Breast epithelium (tissue), 4 donors: ENCODE data around the gene KCNJ3. TPM values are rescaled to one million over a fixed set of nuclear protein-coding genes. Genes with fewer than 3 reads are reported as not detected.
"Not testable (repeated sequence)": the region's sequence is repeated elsewhere in the genome, so short reads cannot be mapped to it uniquely, and the experiment has no call there.

Source experiments
- DNase-seq, 2 donors: peaks; one replicate each; pipeline ENCODE4 v3.0.0-alpha.2; 2019; ENCODE audit warnings: low spot score in 2 of 2
- H3K27ac ChIP-seq, 2 donors: fragments of 200-600 bp; sonication (generic) in 1 of 2; one replicate each; pipeline ENCODE4 v1.5.1; 2016 to 2019; ENCODE audit warnings: mild to moderate bottlenecking in 1 of 2
- H3K27me3 ChIP-seq, 2 donors: fragments of 200-600 bp; sonication (generic) in 1 of 2; one replicate each; pipeline versions ENCODE4 v1.5.1 to v1.6.0; 2017 to 2019; ENCODE audit warnings: control low read depth in 1 of 2, mild to moderate bottlenecking in 1 of 2
- H3K36me3 ChIP-seq: fragments of 200-600 bp; one replicate; pipeline ENCODE4 v1.5.1; 2019
- H3K4me1 ChIP-seq, 2 donors: fragments of 200-600 bp; sonication (generic); one replicate each; pipeline ENCODE4 v1.5.1; 2016 to 2019; ENCODE audit warnings: control low read depth in 1 of 2
- H3K4me3 ChIP-seq, 3 donors: fragments of 200-600 bp; sonication (generic); 1 replicate in 2 of 3; 2 replicates in 1 of 3; pipeline ENCODE4 v1.5.1; 2016 to 2019; ENCODE audit warnings: mild to moderate bottlenecking in 3 of 3, moderate library complexity in 2 of 3
- H3K9me3 ChIP-seq, 2 donors: fragments of 200-600 bp; sonication (generic) in 1 of 2; one replicate each; pipeline ENCODE4 v1.5.1; 2016 to 2019; ENCODE audit warnings: control low read depth in 1 of 2
- POLR2A ChIP-seq: fragments of 450-650 bp; IDR thresholded peaks from one replicate; pipeline ENCODE4 v1.6.1; 2016; ENCODE audit warnings: antibody characterized with exemption, mild to moderate bottlenecking, moderate library complexity
- POLR2AphosphoS5 ChIP-seq, 3 donors: sonication (generic); formaldehyde crosslinking; IDR thresholded peaks; one replicate each; pipeline ENCODE4 v1.6.1; 2017; ENCODE audit warnings: antibody characterized with exemption in 3 of 3
- intact Hi-C: fragments of 100-400 bp; cut with DNase I; formaldehyde crosslinking; loops from one replicate; pipeline ENCODE4 v1.15.1; 2023; ENCODE audit warnings: low total_unique reads
- total RNA-seq, 3 donors: library from RNA; depleted of rRNA; stranded (reverse); fragments of >200 nt; gene quantifications; one replicate each; pipeline ENCODE4 v1.1.0, GENCODE V29; 2016
- TF ChIP-seq, protein P1 (sequence below), 3 donors: fragments of 450-650 bp; IDR thresholded peaks; one replicate each; pipeline ENCODE4 v1.5.1; 2016 to 2017; ENCODE audit warnings: antibody characterized with exemption in 3 of 3, mild to moderate bottlenecking in 3 of 3, moderate library complexity in 3 of 3

KCNJ3 gene
- total RNA-seq, 3 donors from 2014 or later = under 0.01 to 1.6 (median under 0.01) TPM

DNA sequence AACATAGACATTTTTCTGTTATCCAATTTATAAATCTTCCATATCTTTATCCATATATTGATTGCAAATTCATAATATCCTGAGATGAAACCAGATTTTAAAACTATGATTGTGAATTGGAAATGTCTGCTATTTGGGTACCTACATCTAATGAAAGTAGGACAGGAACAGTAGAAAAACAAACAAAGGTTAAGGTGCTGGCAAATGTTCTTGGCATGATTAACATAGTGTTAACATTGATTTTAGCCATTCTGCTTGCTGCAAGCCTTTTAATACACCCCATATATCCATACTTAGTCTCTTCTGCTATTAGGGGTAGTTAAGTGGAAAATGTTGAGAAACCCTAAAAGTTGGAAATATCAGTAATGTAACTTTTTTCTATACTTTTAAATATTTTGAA, 152.0 kb downstream of the KCNJ3 start:
- Histone ChIP-seq H3K36me3 (no peaks in the 10 kb centered on the region), H3K27me3 (no peaks in the 10 kb centered on the region), H3K4me3 (no peak overlapping the region), H3K4me1 (no peaks in the 10 kb centered on the region), H3K9me3 (no peaks in the 10 kb centered on the region), H3K27ac (no peak overlapping the region)
- TF ChIP-seq POLR2AphosphoS5 (IDR thresholded peaks at IDR 0.05) (no peak), POLR2A (no peak)
- TF ChIP-seq, protein P1, sequence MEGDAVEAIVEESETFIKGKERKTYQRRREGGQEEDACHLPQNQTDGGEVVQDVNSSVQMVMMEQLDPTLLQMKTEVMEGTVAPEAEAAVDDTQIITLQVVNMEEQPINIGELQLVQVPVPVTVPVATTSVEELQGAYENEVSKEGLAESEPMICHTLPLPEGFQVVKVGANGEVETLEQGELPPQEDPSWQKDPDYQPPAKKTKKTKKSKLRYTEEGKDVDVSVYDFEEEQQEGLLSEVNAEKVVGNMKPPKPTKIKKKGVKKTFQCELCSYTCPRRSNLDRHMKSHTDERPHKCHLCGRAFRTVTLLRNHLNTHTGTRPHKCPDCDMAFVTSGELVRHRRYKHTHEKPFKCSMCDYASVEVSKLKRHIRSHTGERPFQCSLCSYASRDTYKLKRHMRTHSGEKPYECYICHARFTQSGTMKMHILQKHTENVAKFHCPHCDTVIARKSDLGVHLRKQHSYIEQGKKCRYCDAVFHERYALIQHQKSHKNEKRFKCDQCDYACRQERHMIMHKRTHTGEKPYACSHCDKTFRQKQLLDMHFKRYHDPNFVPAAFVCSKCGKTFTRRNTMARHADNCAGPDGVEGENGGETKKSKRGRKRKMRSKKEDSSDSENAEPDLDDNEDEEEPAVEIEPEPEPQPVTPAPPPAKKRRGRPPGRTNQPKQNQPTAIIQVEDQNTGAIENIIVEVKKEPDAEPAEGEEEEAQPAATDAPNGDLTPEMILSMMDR (IDR thresholded peaks at IDR 0.05) = no peak
- intact Hi-C loops = no loop called here
- no peak for DNase-seq

DNA sequence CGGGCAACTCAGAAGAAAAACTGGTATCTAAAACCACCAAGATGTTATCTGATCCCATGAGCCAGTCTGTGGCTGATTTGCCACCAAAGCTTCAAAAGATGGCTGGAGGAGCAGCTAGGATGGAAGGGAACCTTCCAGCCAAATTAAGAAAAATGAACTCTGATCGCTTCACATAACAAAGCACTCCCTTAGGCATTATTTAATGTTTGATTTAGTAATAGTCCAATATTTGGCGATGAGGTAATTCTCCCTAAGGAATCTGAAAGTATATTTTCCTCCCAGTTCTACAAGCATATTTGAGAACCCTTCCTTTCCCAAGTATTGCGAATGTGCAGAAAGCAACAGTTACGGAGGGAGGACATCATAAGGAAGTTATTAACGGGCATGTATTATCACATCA, 156.6 kb downstream of the KCNJ3 start:
- no peak for TF ChIP-seq POLR2A
- TF ChIP-seq, protein P1 (IDR thresholded peaks at IDR 0.05) = no peak
- no peak for TF ChIP-seq POLR2AphosphoS5 (IDR thresholded peaks at IDR 0.05)
- H3K4me3 ChIP-seq = no peak overlapping the region
- DNase-seq = no peak
- intact Hi-C loops = no loop called here
- no peaks in the 10 kb centered on the region for H3K4me1 ChIP-seq
- no peaks in the 10 kb centered on the region for H3K36me3 ChIP-seq
- no peaks in the 10 kb centered on the region for H3K27me3 ChIP-seq
- no peaks in the 10 kb centered on the region for H3K9me3 ChIP-seq
- H3K27ac ChIP-seq = no peak overlapping the region

DNA sequence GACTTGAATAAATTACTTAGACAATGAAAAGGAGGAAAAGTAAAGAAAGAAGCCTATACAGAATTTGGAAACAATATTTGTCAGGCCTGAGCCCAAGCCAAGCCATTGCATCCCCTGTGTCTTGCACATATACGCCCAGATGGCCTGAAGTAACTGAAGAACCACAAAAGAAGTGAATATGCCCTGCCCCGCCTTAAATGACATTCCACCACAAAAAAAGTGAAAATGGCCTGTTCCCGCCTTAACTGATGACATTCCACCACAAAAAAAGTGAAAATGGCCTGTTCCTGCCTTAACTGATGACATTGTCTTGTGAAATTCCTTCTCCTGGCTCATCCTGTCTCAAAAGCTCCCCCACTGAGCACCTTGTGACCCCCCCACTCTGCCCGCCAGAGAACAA, 168.7 kb downstream of the KCNJ3 start:
- H3K27me3 ChIP-seq, DNase-seq, H3K36me3 ChIP-seq, H3K9me3 ChIP-seq, H3K4me3 ChIP-seq, H3K4me1 ChIP-seq, H3K27ac ChIP-seq, intact Hi-C loops: not testable (repeated sequence)

DNA sequence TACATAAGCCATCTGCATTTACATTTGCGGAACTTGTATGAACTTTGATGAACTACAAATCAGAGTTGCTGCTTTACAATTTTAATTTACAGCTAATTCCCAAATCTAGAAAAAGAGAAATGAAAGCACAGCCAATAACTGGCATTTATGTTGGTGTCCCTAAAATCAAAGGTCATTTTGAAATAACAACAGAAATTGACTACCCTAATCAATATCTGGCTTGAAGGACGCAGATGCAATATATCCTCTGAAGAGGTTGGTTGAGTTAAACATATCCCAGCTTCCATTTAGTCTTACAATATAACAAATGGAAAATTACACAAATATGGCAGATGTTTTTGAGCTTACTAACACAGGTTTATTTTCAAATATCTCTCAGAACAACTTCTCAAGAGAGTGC, 177.5 kb downstream of the KCNJ3 start:
- no peaks in the 10 kb centered on the region for H3K4me1 ChIP-seq
- no peak overlapping the region for H3K27ac ChIP-seq
- H3K27me3 ChIP-seq = no peaks in the 10 kb centered on the region
- DNase-seq = no peak
- no peaks in the 10 kb centered on the region for H3K36me3 ChIP-seq
- TF ChIP-seq, protein P1 (IDR thresholded peaks at IDR 0.05) = no peak
- no peak for TF ChIP-seq POLR2A
- no peak for TF ChIP-seq POLR2AphosphoS5 (IDR thresholded peaks at IDR 0.05)
- intact Hi-C loops = no loop called here
- no peak overlapping the region for H3K4me3 ChIP-seq
- H3K9me3 ChIP-seq = no peaks in the 10 kb centered on the region

DNA sequence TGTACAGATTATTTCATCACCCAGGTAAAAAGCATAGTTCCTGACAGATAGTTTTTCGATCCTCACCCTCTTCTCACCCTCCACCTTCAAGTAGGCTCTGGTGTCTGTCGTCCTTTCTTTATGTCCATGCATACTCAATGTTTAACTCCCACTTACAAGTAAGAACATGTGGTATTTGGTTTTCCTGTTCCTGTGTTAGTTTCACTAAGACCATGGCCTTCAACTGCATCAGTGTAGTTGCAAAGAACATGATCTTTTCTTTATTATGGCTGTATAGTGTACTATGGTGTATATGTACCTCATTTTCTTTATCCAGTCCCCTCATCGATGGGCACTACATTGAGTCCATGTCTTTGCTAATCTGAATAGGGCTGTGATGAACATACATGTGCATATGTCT, 184.2 kb downstream of the KCNJ3 start:
- no peaks in the 10 kb centered on the region for H3K27me3 ChIP-seq
- intact Hi-C loops = no loop called here
- no peak for TF ChIP-seq POLR2AphosphoS5 (IDR thresholded peaks at IDR 0.05)
- TF ChIP-seq POLR2A = no peak
- TF ChIP-seq, protein P1 (IDR thresholded peaks at IDR 0.05) = no peak
- H3K36me3 ChIP-seq = no peaks in the 10 kb centered on the region
- H3K9me3 ChIP-seq = no peaks in the 10 kb centered on the region
- no peaks in the 10 kb centered on the region for H3K4me1 ChIP-seq
- DNase-seq = no peak
- no peak overlapping the region for H3K27ac ChIP-seq
- H3K4me3 ChIP-seq = no peak overlapping the region

DNA sequence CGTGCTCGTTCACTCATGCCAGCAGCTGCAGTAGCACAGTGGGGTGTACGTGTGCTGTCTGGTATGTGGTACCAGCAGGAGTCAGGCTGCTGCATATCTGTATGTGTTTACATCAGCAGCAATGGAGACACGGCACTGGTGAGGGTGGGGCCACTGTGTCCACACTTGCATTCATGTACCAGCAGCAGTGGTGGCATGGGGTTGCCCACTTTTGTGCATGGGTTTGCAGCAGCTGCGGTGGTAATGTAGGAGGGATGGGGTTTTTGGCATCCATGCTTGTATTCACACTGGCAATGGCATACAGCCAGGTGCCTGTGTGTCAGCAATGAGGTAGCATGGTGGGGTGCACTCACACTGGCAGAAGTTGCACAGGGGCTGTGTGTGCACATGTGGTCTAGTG, 187.8 kb downstream of the KCNJ3 start:
- Histone ChIP-seq H3K27me3 (no peaks in the 10 kb centered on the region), H3K36me3 (no peaks in the 10 kb centered on the region), H3K4me1 (no peaks in the 10 kb centered on the region), H3K27ac (no peak overlapping the region), H3K4me3 (no peak overlapping the region), H3K9me3 (no peaks in the 10 kb centered on the region)
- intact Hi-C loops = no loop called here
- DNase-seq = no peak
- TF ChIP-seq POLR2AphosphoS5 (IDR thresholded peaks at IDR 0.05) (no peak), POLR2A (no peak)
- TF ChIP-seq, protein P1 (IDR thresholded peaks at IDR 0.05) = no peak
